SJSA1 (cell line): Measurements from ENCODE around the gene MECP2. TPM values are rescaled to one million over a fixed set of nuclear protein-coding genes. Genes with fewer than 3 reads are reported as not detected.
A peak's percentile ranks its signal among the peaks of the same experiment; 100 is the strongest.
"Not testable (repeated sequence)": the region's sequence is repeated elsewhere in the genome, so short reads cannot be mapped to it uniquely, and the experiment has no call there.

Experiments used
- DNase-seq, 2 experiments: peaks; one replicate each; pipeline ENCODE4 v3.0.0-alpha.2; 2015 to 2020; ENCODE audit warnings: low spot score in 2 of 2, low read depth in 1 of 2
- H3K27ac ChIP-seq: fragments of 250-450 bp; sonication (Bioruptor Pico); 2 replicates; pipeline ENCODE4 v1.5.1; 2020; ENCODE audit warnings: mild to moderate bottlenecking, moderate library complexity
- H3K27me3 ChIP-seq: fragments of 250-450 bp; sonication (Bioruptor Pico); replicated peaks from 2 replicates; pipeline ENCODE4 v1.5.1; 2020; ENCODE audit warnings: mild to moderate bottlenecking, moderate library complexity
- H3K36me3 ChIP-seq: fragments of 250-450 bp; sonication (Bioruptor Pico); 2 replicates; pipeline ENCODE4 v1.5.1; 2020; ENCODE audit warnings: mild to moderate bottlenecking
- H3K4me1 ChIP-seq: fragments of 250-450 bp; sonication (Bioruptor Pico); replicated peaks from 2 replicates; pipeline ENCODE4 v1.6.1; 2021; ENCODE audit warnings: mild to moderate bottlenecking
- H3K4me3 ChIP-seq: fragments of 250-450 bp; sonication (Bioruptor Pico); 2 replicates; pipeline ENCODE4 v1.5.1; 2020; ENCODE audit warnings: mild to moderate bottlenecking
- H3K9me3 ChIP-seq: fragments of 250-450 bp; sonication (Bioruptor Pico); replicated peaks from 2 replicates; pipeline ENCODE4 v1.5.1; 2020; ENCODE audit warnings: mild to moderate bottlenecking
- total RNA-seq: library from RNA; depleted of rRNA; stranded (reverse); fragments of >200 nt; shearing (Covaris generic); gene quantifications from 2 replicates; pipeline ENCODE4 v1.2.3, GENCODE V29; 2014

The MECP2 gene
- total RNA-seq, 1 experiment from 2014 or later: 26.0 TPM

GRCh38 chrX:153991013-153991580, 106.4 kb downstream of the MECP2 start:
- H3K36me3 ChIP-seq: no peaks in the 10 kb centered on the region
- H3K4me1 ChIP-seq: no peaks in the 10 kb centered on the region
- DNase-seq: no peak
- H3K27me3 ChIP-seq: no peaks in the 10 kb centered on the region
- no peak overlapping the region for H3K4me3 ChIP-seq
- no peak overlapping the region for H3K27ac ChIP-seq
- H3K9me3 ChIP-seq: no peaks in the 10 kb centered on the region

GRCh38 chrX:153989973-153990655, 107.4 kb downstream of the MECP2 start:
- Histone ChIP-seq H3K9me3 (no peaks in the 10 kb centered on the region), H3K4me1 (peaks cover 6% of the 10 kb centered on the region), H3K27ac (no peak overlapping the region), H3K36me3 (no peaks in the 10 kb centered on the region), H3K4me3 (no peak overlapping the region), H3K27me3 (no peaks in the 10 kb centered on the region)
- no peak for DNase-seq

GRCh38 chrX:153988493-153988892, 109.0 kb downstream of the MECP2 start:
- H3K36me3 ChIP-seq: no peaks in the 10 kb centered on the region
- H3K4me1 ChIP-seq: peaks cover 7% of the 10 kb centered on the region
- H3K27ac ChIP-seq: no peak overlapping the region
- no peaks in the 10 kb centered on the region for H3K27me3 ChIP-seq
- DNase-seq: no peak
- H3K4me3 ChIP-seq: no peak overlapping the region
- H3K9me3 ChIP-seq: no peaks in the 10 kb centered on the region

- H3K27ac ChIP-seq: no peak overlapping the region
- no peaks in the 10 kb centered on the region for H3K9me3 ChIP-seq
- no peak for DNase-seq
- peaks cover 7% of the 10 kb centered on the region for H3K4me1 ChIP-seq
- no peak overlapping the region for H3K4me3 ChIP-seq
- no peaks in the 10 kb centered on the region for H3K27me3 ChIP-seq
- no peaks in the 10 kb centered on the region for H3K36me3 ChIP-seq
Observed at GRCh38 chrX:153984351-153985178, 113.0 kb downstream of the MECP2 start.

DNA sequence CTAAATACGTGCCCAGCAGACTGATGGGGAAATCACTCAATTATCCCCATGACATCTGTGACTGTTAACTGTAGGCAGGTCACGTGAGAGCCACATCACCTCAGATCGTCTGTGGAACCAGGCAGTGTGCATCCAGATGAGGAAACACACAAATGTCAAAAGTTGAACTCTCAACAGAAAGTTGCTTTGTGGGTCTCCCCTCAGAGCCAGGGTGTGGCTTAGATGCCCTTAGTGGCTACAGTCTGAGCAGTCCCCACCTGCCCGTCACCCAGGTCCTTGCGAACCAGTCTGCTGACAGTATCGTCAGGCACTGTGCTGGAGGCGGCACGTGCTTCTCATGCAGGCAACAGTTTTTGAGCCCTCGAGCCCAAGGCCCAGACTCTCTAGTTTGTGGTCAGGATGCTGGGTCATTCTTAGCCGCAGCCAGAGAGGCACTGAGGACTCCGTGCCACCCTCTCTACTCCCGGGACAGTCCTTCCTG, 114.2 kb downstream of the MECP2 start:
- Histone ChIP-seq H3K27me3 (no peaks in the 10 kb centered on the region), H3K4me3 (no peak overlapping the region), H3K9me3 (no peaks in the 10 kb centered on the region), H3K4me1 (peaks cover 7% of the 10 kb centered on the region), H3K36me3 (no peaks in the 10 kb centered on the region), H3K27ac (no peak overlapping the region)
- no peak for DNase-seq

DNA sequence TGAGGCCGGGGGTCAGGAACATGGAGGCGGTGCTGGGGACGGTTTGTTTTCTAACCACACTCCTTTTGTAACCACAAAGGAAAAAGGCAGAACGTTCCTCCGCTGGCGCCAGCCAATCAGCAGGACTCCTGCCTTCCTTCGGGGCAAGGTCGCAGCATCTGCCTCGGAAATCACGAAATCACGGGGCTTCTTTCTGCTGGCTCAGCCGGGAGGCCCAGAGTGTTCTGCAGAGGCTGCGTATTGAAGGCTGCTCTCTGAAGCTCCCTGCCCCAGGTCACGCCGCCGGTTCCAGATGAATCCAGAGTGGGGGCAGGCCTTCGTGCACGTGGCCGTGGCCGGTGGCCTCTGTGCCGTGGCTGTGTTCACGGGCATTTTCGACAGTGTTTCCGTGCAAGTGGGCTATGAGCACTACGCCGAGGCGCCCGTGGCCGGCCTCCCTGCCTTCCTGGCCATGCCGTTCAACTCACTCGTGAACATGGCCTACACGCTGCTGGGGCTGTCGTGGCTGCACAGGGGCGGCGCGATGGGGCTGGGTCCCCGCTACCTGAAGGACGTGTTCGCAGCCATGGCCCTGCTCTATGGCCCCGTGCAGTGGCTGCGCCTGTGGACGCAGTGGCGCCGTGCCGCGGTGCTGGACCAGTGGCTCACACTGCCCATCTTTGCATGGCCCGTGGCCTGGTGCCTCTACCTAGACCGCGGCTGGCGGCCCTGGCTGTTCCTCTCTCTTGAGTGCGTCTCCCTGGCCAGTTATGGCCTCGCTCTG, 115.6 kb downstream of the MECP2 start:
- H3K36me3 ChIP-seq: no peaks in the 10 kb centered on the region
- no peaks in the 10 kb centered on the region for H3K9me3 ChIP-seq
- H3K27me3 ChIP-seq: no peaks in the 10 kb centered on the region
- no peak overlapping the region for H3K27ac ChIP-seq
- DNase-seq: no peak
- no peak overlapping the region for H3K4me3 ChIP-seq
- peaks cover 7% of the 10 kb centered on the region for H3K4me1 ChIP-seq

- Histone ChIP-seq H3K4me3 (no peak overlapping the region), H3K36me3 (no peaks in the 10 kb centered on the region), H3K27me3 (no peaks in the 10 kb centered on the region), H3K4me1 (peaks cover 7% of the 10 kb centered on the region), H3K9me3 (no peaks in the 10 kb centered on the region), H3K27ac (no peak overlapping the region)
- DNase-seq: no peak
Observed at GRCh38 chrX:153981231-153981630, 116.3 kb downstream of the MECP2 start.

- not testable (repeated sequence) for DNase-seq, H3K27ac ChIP-seq, H3K36me3 ChIP-seq, H3K9me3 ChIP-seq, H3K4me1 ChIP-seq, H3K27me3 ChIP-seq, H3K4me3 ChIP-seq
Observed at GRCh38 chrX:153980394-153980793, 117.1 kb downstream of the MECP2 start.

GRCh38 chrX:153974726-153975286, 122.7 kb downstream of the MECP2 start:
- no peak for DNase-seq
- Histone ChIP-seq H3K36me3 (peaks cover 12% of the 10 kb centered on the region), H3K4me1 (peaks cover 9% of the 10 kb centered on the region), H3K4me3 (no peak overlapping the region), H3K9me3 (no peaks in the 10 kb centered on the region), H3K27ac (no peak overlapping the region), H3K27me3 (no peaks in the 10 kb centered on the region)

DNA sequence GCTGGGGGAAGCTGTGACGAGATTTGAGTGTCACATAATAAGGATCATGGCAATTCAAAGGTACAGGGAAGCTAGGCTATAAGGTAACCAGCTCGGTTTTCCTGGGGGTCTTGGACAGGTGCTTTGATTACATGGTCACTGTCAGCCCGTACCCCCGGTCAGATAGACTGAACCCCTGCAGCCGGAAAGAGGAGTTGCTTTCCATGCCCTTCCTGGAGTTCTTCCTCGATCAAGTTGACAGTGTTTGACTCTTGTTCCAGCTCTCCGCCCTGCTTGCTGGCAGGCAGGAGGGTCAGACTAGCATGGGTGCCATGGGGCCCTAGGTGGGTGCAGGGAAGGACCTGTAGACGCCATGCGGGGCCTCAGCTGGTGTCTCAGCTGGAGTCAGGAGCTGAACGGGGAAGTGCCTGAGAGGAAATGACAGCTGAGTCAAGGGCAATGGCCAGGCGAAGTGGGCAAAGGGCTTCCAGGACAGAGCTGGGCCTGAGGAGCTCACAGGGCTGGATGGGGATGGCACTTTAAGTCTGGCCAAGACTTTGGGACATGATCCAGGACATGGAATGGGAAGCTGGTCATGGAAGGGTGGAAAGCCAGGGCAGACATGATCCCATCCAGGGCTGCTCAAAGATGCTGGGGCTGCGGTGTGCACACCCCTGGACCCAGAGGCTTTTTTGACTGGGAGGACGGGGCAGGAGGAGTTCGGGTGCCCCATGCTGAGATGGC, 123.4 kb downstream of the MECP2 start:
- Histone ChIP-seq H3K4me3 (no peak overlapping the region), H3K4me1 (peaks cover 12% of the 10 kb centered on the region), H3K9me3 (no peaks in the 10 kb centered on the region), H3K36me3 (peaks cover 19% of the 10 kb centered on the region), H3K27me3 (no peaks in the 10 kb centered on the region), H3K27ac (no peak overlapping the region)
- no peak for DNase-seq

DNA sequence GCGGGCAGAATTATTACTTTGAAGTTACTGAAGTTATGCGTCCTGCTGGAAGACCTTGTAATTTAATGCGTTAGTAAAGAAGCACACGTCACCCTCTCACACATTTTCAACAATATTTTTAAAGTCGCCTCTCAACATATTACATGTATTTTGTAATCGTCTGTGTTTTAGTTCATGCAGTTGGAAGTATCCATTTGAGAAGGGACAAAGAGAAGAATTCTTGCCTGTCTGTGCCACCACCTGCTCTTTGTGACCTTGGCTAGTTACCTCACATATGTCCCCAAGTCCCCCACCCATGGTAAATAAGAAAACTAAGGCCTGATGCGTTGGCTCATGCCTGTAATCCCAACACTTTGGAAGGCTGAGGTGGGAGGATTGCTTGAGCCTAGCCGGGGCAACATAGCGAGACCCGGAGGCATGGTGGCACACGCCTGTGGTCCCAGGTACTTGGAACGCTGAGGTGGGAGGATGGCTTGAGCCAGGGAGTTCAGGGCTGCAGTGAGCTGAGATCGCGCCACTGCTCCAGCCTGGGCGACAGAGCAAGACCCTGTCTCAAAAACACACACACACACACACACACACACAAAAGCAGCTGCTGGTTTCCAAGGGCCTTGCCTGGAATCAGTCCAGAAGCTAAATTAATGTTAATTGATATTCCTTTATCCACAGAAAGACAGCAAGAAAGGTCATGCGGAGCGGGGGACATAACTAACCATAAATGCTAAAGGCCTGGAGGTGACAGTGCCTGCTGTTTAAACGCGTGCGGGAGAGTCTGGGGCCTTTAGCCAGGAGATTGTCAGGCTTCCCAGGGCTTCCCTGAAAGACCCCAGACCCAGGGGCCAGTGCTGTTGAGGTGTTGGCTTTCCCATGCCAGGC, 124.2 kb downstream of the MECP2 start:
- peak overlapping the region; percentile 100 for H3K27ac ChIP-seq
- peak overlapping the region; percentile 86 for H3K4me3 ChIP-seq
- no peaks in the 10 kb centered on the region for H3K27me3 ChIP-seq
- no peaks in the 10 kb centered on the region for H3K9me3 ChIP-seq
- DNase-seq: no peak
- peaks cover 27% of the 10 kb centered on the region for H3K36me3 ChIP-seq
- peaks cover 20% of the 10 kb centered on the region for H3K4me1 ChIP-seq
